ENCODE data around the gene AGRN.
"Not testable (repeated sequence)": the region's sequence is repeated elsewhere in the genome, so short reads cannot be mapped to it uniquely, and the experiment has no call there.

AGRN gene

GRCh38 chr1:1003618-1004419 lies 16.1 kb upstream of the AGRN start:
- DNase-seq = no peak

- DNase-seq = no peak
Measured at GRCh38 chr1:1004420-1004779, 15.5 kb upstream of the AGRN start.

GRCh38 chr1:1004780-1005697 lies 14.9 kb upstream of the AGRN start:
- no peak for DNase-seq

GRCh38 chr1:1005774-1006304 lies 14.1 kb upstream of the AGRN start:
- no peak for DNase-seq

GRCh38 chr1:1006305-1007159 lies 13.4 kb upstream of the AGRN start:
- DNase-seq = no peak

GRCh38 chr1:1010131-1010530 lies 9.8 kb upstream of the AGRN start:
- not testable (repeated sequence) for DNase-seq

- DNase-seq = no peak
Measured at GRCh38 chr1:1011396-1011949, 8.4 kb upstream of the AGRN start.

GRCh38 chr1:1012736-1013104 lies 7.2 kb upstream of the AGRN start:
- DNase-seq = not testable (repeated sequence)

GRCh38 chr1:1013105-1013921 lies 6.6 kb upstream of the AGRN start, which contains the start of gene ISG15:
ISG15 (plus strand) TSS chr1:1013497; CDS start chr1:1013574, 77 bp downstream.
- peak; percentile 63 for DNase-seq

- DNase-seq = no peak
Measured at GRCh38 chr1:1013922-1014648, 5.8 kb upstream of the AGRN start.

GRCh38 chr1:1014799-1015681 lies 4.9 kb upstream of the AGRN start:
- no peak for DNase-seq

- not testable (repeated sequence) for DNase-seq
Measured at GRCh38 chr1:1017397-1018320, 2.3 kb upstream of the AGRN start.

GRCh38 chr1:1018321-1018685 lies 1.6 kb upstream of the AGRN start:
- DNase-seq = not testable (repeated sequence)

GRCh38 chr1:1019122-1019999 lies 559 bp upstream of the AGRN start:
- DNase-seq = peak; percentile 33

- DNase-seq = no peak
Measured at GRCh38 chr1:1020415-1021009, 592 bp downstream of the AGRN start.

- DNase-seq = peak; percentile 24
Measured at GRCh38 chr1:1021010-1021919, 1.3 kb downstream of the AGRN start.
